GM20431 (cell line): ENCODE measurements around the gene LENG9.
"Not testable (repeated sequence)": the region's sequence is repeated elsewhere in the genome, so short reads cannot be mapped to it uniquely, and the experiment has no call there.

Experiments used
- in situ Hi-C: fragments of 300-500 bp; cut with MseI, MboI; formaldehyde crosslinking; loops from one replicate; pipeline ENCODE4 v1.15.0; 2020; ENCODE audit warnings: low sequenced_read_pairs; ENCODE audit not compliant: unreplicated experiment

Gene LENG9

GRCh38 chr19:54463531-54464043, at the start of gene LENG9:
Gene LENG9, minus strand, starts transcription at chr19:54463778. Its CDS starts 252 bp downstream, at chr19:54463526.
- in situ Hi-C loops, result no loop called here

DNA sequence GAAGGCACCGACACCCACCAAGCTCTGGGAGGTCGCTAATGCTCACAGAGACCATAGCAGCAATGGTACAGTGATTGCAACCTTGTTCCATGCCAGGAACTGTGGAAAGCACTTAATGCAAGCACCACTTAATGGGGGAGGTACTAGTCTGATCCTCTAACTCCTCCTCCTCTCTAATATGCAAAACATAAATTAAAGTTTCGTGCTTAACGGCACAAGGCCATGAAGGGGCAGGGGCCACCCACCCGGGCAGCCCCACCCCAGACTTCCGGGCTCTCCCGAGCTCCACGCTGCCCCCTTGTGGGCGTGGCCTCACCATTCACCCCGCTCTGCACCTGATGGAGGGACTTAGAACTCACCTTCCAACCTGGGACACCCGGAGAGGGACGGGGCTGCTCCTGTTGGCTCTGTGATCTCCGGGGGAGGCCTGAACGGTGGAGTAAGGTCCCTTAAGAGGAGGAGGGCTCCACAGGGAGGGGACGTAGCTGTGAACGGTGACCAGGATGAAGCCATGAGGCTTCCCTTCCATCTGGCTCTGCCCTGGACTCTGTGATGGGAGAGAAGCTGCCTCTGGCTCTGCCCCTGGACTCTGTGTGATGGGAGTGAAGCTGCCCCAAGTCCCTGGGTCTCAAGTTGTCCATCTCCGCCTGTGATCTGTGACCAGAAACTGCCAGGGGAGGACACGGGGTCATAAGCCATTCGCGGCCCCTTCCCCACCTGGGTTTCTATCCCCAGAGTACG, 45.8 kb upstream of the LENG9 start:
- in situ Hi-C loops, result not testable (repeated sequence)

GRCh38 chr19:54508487-54508886, 44.9 kb upstream of the LENG9 start:
- in situ Hi-C loops, result not testable (repeated sequence)

DNA sequence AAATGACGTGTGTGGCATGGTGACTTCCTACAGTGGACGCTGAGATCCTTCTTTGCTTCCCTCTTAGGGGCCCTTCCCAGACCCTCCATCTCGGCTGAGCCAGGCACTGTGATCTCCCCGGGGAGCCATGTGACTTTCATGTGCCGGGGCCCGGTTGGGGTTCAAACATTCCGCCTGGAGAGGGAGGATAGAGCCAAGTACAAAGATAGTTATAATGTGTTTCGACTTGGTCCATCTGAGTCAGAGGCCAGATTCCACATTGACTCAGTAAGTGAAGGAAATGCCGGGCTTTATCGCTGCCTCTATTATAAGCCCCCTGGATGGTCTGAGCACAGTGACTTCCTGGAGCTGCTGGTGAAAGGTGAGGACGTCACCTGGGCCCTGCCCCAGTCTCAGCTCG, 44.2 kb upstream of the LENG9 start:
- in situ Hi-C loops, result no loop called here

- in situ Hi-C loops, result not testable (repeated sequence)
Measured at GRCh38 chr19:54507038-54507717, 43.6 kb upstream of the LENG9 start.

GRCh38 chr19:54506079-54506478, 42.5 kb upstream of the LENG9 start:
- in situ Hi-C loops, result no loop called here

GRCh38 chr19:54505542-54505941, 42.0 kb upstream of the LENG9 start:
- in situ Hi-C loops, result not testable (repeated sequence)

DNA sequence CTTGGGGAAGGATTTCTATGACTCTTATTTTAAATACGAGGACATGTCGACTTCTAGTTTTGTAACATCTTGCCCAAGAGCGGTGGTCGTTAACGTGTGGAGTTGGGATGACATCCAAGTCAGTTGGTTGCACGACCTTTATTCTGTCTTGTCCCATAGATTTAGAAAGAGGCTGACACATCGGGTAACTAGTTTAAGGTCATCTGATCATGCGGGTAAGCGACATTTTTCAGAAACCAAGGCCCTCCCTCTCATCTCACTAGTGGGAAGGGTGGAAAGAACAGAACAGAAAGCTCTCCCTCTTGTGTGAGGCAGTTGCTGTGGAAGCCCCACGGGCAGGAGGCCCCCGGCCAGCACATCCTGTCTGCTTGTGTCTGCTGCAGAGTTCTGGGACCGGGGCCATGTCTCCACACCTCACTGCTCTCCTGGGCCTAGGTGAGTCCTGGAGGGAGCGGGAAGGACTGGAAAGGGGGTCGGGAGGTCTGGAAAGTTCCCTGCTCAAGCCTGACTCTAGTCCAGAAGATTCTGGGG, 39.0 kb upstream of the LENG9 start, which contains the start of gene LAIR2:
TSS of gene LAIR2 (plus strand) at position 314 of the 531 bp plus-strand sequence. CDS start at position 402, 88 bp downstream.
- in situ Hi-C loops, result no loop called here

- in situ Hi-C loops, result not testable (repeated sequence)
Measured at GRCh38 chr19:54498451-54498772, 34.8 kb upstream of the LENG9 start.

GRCh38 chr19:54497747-54498450, 34.3 kb upstream of the LENG9 start:
- in situ Hi-C loops, result not testable (repeated sequence)

DNA sequence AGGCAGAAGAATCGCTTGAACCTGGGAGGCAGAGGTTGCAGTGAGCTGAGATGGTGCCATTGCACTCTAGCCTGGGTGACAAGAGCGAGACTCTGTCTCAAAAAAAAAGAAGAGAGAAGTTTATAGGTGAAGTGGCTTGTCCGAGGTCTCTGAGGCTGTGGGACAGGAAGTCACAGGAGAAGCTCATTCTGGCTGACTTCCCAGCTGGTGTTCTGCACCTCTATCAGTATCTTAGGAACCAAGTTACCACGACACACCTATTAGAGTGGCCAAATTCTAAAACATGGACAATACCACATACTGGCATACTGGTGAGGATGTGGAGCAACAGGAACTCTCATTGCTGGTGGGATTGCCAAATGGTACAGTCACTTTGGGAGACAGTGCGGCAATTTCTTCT, 31.7 kb upstream of the LENG9 start:
- in situ Hi-C loops, result not testable (repeated sequence)

GRCh38 chr19:54493967-54494585, 30.5 kb upstream of the LENG9 start:
- in situ Hi-C loops, result no loop called here

GRCh38 chr19:54493056-54493455, 29.5 kb upstream of the LENG9 start:
- in situ Hi-C loops, result not testable (repeated sequence)

- in situ Hi-C loops, result no loop called here
Measured at GRCh38 chr19:54492568-54492967, 29.0 kb upstream of the LENG9 start.

DNA sequence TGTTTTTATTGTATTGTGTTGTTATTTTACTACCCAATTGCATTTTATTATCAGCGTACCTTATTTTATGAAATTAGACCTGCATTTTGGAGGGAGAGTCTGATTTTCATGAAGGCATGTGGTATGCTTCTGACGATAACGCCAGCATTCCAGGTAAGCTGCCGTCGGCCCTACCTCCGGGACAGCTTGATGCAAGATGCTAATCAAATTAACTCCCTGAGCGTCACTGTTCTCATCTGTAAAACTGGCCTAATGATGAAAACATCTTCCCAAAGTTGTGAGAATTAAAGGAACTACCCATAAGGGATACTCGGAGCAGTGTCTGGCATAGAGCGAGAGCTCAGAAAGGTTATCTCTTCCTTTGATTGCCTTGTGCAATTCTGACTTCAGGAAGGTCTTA, 26.2 kb upstream of the LENG9 start:
- in situ Hi-C loops, result no loop called here

DNA sequence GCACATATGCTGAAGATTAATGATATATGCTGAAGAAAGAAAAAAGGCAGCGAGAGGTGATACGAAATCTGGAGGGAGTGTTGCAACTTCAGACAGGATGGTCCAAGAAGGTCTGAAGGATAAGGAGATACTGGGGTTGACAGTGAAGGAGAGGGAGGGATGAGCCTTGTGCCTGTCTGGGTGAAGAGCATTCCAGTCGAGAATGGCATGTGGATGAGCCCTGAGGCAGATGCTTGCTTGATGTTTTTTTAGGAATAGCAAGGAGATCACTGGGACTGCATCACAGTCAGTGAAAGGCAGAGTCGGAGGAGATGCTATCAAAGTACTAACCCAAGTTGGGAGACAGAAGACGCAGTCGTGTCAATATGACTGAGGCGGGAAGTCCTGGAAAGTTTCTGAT, 25.8 kb upstream of the LENG9 start:
- in situ Hi-C loops, result no loop called here

DNA sequence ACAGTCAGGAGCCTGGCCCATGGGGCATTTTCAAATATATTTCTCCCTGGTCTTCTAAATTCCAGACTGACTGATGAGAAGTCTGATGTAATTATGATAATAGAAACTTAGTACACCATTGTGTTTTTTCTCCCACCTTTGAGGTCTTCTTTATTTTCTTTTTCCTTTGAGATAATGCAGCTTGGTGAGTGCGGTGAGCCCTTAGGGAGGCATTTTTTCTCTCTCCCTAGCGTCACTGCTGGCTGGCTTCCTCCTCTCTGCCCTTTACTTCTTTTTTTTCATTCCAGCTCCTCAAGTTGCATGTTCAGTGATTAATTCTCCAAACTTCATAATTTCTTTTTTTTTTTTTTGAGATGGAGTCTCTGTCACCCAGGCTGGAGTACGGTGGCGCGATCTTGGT, 22.3 kb upstream of the LENG9 start:
- in situ Hi-C loops, result no loop called here

- in situ Hi-C loops, result no loop called here
Measured at GRCh38 chr19:54484451-54484850, 20.9 kb upstream of the LENG9 start.

- in situ Hi-C loops, result no loop called here
Measured at GRCh38 chr19:54482889-54483288, 19.3 kb upstream of the LENG9 start.

DNA sequence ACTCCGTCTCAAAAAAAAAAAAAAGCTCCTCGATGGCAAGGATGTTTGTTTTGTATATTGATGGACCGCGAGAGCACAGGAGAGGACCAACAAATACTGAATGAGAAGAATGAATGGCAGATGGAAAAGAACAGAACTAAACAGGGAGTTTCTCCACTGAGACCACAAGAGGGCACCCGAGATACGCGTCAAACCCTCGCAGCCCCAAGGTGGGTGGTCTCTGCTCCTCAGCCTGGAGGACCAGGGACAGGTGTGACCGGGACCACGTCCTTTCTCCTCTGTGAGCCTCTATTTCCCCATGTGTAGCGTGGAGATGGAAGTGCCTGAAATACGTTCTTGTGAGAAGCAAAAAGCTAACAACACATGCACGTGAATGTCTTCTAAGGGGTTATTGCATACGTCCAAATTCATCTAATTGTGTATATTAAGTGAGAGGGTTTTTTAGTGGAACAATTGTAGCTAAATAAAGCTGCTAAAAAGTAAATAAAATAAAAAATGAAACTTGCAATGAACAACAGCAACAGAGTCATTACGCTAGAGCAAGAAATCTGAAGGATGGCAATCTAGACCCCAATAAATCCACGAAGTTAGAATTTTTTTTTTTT, 17.9 kb upstream of the LENG9 start:
- in situ Hi-C loops, result no loop called here
